HG03159 (cell line): ENCODE results near the gene RBM20.
A peak's percentile ranks its signal among the peaks of the same experiment; 100 is the strongest.

ENCODE experiments used
- ATAC-seq: cut with Tn5 transposase; IDR thresholded peaks from one replicate; pipeline ENCODE4 v1.9.1; 2021; ENCODE audit warnings: mild to moderate bottlenecking, moderate library complexity; ENCODE audit not compliant: unreplicated experiment

RBM20 gene

GRCh38 chr10:110864662-110865140 is 220.6 kb downstream of the RBM20 start:
- peak; percentile 57 for ATAC-seq

GRCh38 chr10:110865186-110865808 is 221.2 kb downstream of the RBM20 start:
- no peak for ATAC-seq

GRCh38 chr10:110865809-110866482 is 221.8 kb downstream of the RBM20 start:
- ATAC-seq: no peak

- peak; percentile 39 for ATAC-seq
Observed at GRCh38 chr10:110867011-110867806, 223.1 kb downstream of the RBM20 start.

GRCh38 chr10:110867807-110868465 is 223.8 kb downstream of the RBM20 start:
- no peak for ATAC-seq

GRCh38 chr10:110868981-110869380 is 224.8 kb downstream of the RBM20 start:
- ATAC-seq: no peak

GRCh38 chr10:110870823-110871297 is 226.7 kb downstream of the RBM20 start:
- ATAC-seq: no peak

GRCh38 chr10:110871298-110872084 is 227.4 kb downstream of the RBM20 start, which contains the start of gene PDCD4:
PDCD4 (plus strand) TSS chr10:110871928; CDS start chr10:110876028, 4,100 bp downstream.
- ATAC-seq: peak; percentile 82

- ATAC-seq: peak; percentile 40
Observed at GRCh38 chr10:110872145-110872983, 228.2 kb downstream of the RBM20 start.

GRCh38 chr10:110872984-110873923 is 229.1 kb downstream of the RBM20 start:
- ATAC-seq: no peak

- ATAC-seq: no peak
Observed at GRCh38 chr10:110873951-110874350, 229.8 kb downstream of the RBM20 start.

- ATAC-seq: no peak
Observed at GRCh38 chr10:110876000-110876399, 231.9 kb downstream of the RBM20 start.

GRCh38 chr10:110876788-110877187 is 232.7 kb downstream of the RBM20 start:
- no peak for ATAC-seq

GRCh38 chr10:110880012-110880411 is 235.9 kb downstream of the RBM20 start:
- no peak for ATAC-seq

GRCh38 chr10:110881247-110881646 is 237.1 kb downstream of the RBM20 start:
- ATAC-seq: no peak

- ATAC-seq: no peak
Observed at GRCh38 chr10:110881905-110882304, 237.8 kb downstream of the RBM20 start.

GRCh38 chr10:110883924-110884323 is 239.8 kb downstream of the RBM20 start:
- ATAC-seq: no peak
